ENCODE measurements around the gene ANP32E.
A peak's percentile ranks its signal among the peaks of the same experiment; 100 is the strongest.
"Not testable (repeated sequence)": the region's sequence is repeated elsewhere in the genome, so short reads cannot be mapped to it uniquely, and the experiment has no call there.

The ANP32E gene

DNA sequence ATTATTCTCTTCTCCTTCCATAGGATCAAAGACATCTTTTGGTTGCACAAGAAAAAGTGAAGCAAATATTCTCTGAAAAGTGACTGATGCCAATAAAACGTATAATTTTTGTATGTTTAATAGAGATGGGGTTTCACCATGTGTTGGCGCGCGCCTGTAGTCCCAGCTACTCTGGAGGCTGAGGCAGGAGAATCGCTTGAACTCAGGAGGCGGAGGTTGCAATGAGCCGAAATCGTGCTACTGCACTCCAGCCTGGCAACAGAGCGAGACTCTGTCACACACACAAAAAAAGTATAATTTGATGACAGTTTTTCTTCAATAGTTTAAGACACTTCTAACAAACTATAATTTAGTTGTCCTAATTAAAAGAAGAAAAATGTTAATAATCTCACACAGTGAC, 23.8 kb downstream of the ANP32E start:
- DNase-seq: no peak

DNA sequence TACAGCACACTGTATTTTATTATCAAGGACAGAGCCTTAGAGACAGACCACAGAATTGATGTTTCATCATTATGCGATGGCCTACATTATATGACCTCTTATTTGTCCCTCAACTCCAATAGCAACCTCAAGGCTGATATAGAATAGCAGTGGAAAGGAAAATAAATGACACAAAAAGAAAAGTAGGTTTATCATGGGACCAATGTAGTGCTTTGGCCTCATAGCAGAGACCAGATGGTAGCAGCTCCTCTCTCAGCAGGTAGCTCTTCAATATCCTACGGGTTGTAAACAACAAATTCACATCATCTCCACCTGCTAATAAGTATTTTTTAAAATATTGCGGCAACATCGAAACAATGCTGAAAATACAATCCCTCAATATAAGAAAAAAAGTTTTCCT, 25.2 kb downstream of the ANP32E start:
- no peak for DNase-seq

DNA sequence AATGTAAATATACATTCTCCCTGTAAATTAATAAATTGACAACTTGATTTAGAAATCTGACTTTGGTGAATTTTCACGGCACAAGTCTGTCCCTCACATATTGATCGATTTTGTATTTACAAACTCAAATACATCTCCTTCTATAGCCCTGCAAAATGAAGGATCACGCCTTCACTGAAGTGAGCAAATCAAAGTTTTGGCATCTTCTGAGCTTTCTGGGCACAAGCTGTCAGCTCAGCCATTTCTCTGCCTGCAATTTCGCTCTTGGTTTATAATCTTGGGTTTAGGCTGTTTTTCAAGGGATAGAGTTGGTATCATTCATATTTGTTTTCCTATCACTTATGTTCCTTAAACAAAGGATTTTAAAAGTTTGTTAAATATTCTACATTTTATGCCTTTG, 25.8 kb downstream of the ANP32E start:
- no peak for DNase-seq

DNA sequence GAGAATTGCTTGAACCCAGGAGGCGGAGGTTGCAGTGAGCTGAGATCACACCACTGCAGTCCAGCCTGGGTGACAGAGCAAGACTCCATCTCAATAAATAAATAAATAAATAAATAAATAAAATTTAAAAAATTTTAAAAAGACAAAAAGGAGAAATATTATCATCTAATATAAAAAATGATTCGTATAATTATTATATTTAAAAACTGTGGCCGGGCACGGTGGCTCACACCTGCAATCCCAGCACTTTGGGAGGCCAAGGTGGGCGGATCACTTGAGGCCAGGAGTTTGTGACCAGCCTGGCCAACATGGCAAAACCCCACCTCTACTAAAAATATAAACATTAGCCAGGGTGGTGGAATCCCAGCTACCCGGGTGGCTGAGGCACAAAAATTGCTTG, 27.5 kb downstream of the ANP32E start:
- not testable (repeated sequence) for DNase-seq

GRCh38 chr1:150207281-150207971, 28.5 kb downstream of the ANP32E start:
- DNase-seq: no peak

GRCh38 chr1:150196417-150196816, 39.5 kb downstream of the ANP32E start:
- no peak for DNase-seq

DNA sequence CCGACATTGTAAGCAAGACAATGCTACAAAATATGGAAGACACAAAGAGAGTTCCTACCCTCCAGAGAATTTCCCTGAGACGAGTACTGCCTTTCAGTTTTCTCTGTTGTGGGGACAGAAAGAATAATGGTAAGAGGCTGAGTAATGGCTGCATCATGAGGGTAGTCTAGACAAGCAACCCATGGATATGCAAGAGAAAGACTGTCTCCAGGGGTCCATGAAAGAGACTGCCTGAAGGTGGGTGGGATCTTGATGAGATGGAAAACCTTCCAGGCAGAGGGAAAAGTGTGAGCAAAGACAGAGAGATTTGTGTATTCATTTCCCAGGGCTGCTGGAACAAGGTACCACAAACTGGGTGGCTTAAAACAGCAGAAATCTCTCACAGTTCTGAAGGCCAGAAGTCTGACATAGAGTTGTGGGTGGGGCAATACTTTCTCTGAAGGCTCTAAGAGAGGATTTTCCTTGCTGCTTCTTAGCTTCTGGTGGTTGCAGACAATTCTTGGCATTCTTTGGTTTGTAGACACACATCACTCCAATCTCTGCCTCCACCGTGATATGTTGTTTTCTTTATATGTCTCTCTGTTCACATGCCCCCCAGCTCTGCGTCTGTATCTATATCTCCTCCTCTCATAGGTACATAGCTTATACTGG, 41.4 kb downstream of the ANP32E start:
- DNase-seq: peak; percentile 93

GRCh38 chr1:150192012-150192411, 43.9 kb downstream of the ANP32E start:
- DNase-seq: peak; percentile 94

GRCh38 chr1:150187560-150187931, 48.4 kb downstream of the ANP32E start:
- no peak for DNase-seq

GRCh38 chr1:150186789-150187559, 48.9 kb downstream of the ANP32E start:
- peak; percentile 71 for DNase-seq

DNA sequence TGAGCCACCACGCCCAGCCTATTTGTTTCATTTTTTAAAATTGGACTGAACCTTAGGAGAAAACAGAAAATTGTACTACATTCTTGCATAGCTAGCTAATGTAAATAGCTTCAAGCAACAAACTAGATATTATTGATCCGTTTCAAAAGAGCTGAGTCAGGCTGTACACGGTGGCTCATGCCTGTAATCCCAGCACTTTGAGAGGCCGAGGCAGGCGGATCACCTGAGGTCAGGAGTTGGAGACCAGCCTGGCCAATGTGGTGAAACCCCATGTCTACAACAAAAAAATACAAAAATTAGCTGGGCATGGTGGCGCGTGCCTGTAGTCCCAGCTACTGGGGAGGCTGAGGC, 49.5 kb downstream of the ANP32E start:
- not testable (repeated sequence) for DNase-seq

DNA sequence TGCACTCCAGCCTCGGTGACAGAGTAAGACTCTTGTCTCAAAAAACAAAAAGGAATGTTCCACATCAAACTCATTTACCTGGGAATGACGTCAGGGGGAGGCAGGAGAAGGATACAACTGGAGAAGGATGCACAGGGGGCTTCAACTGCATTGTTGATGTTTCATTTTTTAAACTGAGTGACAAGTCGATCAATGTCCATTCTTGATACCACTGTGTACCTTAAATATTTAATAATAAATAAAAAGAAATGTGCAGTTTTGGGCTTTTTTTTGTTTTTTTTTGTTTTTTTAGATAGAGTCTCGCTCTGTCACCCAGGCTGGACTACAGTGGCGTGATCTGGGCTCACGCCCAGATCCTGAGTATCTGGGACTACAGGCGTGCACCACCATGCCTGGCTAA, 50.4 kb downstream of the ANP32E start:
- no peak for DNase-seq

DNA sequence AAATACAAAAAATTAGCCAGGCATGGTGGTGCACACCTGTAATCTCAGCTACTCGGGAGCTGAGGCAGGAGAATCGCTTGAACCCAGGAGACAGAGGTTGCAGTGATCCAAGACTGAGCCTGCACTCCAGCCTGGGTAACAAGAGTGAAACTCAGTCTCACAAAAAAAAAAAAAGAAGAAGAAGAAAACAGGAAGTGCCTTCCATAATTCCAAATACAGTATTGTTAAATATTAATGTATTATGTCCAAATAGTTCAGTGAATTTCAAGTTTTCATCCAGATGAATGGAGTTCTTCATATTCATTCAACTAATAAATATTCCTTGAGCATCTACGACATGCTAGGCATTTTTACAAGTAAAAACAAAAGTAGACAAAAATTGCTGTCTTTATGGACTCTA, 52.9 kb downstream of the ANP32E start:
- no peak for DNase-seq

- no peak for DNase-seq
Measured at GRCh38 chr1:150182247-150182646, 53.7 kb downstream of the ANP32E start.

DNA sequence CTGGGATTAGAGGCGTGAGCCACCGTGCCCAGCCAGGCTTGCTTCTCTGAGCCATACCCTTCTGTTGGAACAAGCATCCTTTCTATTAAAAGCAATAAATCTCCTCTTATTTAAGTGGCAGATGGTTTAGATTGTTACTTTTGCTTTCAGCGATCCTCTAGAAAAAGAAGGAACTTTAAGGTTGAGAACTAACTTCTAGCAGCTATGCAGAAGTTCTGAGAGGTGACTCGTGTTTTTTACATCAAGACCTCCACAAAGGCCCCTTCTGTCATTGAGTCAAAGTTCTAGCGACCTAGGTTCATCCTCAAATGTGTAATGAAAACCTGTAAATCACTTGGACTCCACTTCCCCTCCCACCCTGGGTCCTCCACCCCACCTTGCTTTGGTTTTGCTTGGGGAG, 55.4 kb downstream of the ANP32E start:
- DNase-seq: no peak

DNA sequence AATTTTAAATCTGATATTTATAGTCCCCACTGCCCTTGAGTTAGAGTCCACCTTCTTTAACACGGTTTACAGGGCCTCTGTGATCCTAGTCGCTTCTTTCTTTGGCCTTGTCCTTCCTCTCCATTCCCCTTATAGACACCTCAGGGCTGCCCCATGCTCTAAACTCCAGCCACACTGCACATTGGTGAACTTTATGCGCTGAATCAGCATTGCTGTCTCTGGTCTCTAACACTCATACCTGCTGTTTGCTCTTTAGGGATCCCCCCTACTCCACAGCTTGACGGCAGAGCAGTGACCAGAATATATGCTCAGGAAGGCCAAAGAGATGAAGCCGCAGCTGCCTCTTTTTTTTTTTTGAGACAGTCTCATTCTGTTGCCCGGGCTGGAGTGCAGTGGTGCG, 56.0 kb downstream of the ANP32E start:
- DNase-seq: no peak

DNA sequence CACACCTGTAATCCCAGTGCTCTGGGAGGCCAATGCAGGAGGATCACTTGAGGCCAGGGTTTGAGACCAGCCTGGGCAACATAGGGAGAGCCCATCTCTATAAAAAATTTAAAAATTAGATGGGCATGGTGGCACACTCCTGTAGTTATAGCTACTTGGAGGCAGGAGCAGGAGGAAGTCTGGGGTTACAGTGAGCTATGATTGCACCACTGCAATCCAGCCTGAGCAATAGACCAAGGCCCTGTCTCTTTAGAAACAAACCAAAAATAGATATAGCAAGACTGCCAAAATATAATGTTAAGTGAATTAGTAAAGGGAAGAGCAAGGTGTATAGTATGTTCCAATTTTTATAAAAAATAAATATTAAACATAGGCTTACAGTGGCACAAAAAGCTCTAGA, 57.4 kb downstream of the ANP32E start:
- DNase-seq: no peak

GRCh38 chr1:150176593-150176992, 59.3 kb downstream of the ANP32E start:
- no peak for DNase-seq

GRCh38 chr1:150173141-150173585, 62.7 kb downstream of the ANP32E start:
- no peak for DNase-seq

GRCh38 chr1:150171801-150172200, 64.1 kb downstream of the ANP32E start:
- DNase-seq: no peak

GRCh38 chr1:150168960-150169601, 66.8 kb downstream of the ANP32E start:
- no peak for DNase-seq
